Stimulated activated CD4-positive, alpha-beta T cell treated with anti-CD3 and anti-CD28 coated beads, Interleukin-12 subunit alpha, Interleukin-12 subunit beta, amount 100 ng/mL, for 24 hours (primary cell): Measurements from ENCODE around the gene ATG9B.

Experiments
- DNase-seq, 2 experiments: peaks; one replicate each; pipeline ENCODE4 v3.0.0-alpha.2; 2020; ENCODE audit warnings: low read depth in 2 of 2

The ATG9B gene

GRCh38 chr7:150966002-150966401 is 58.3 kb downstream of the ATG9B start:
- DNase-seq: no peak

- no peak for DNase-seq
Observed at GRCh38 chr7:150965273-150965830, 58.9 kb downstream of the ATG9B start.
